Dedifferentiated amniotic fluid mesenchymal stem cell (primary cell): ENCODE data around the gene SIAH2.
"Not testable (repeated sequence)": the region's sequence is repeated elsewhere in the genome, so short reads cannot be mapped to it uniquely, and the experiment has no call there.

Experiments
- DNase-seq: peaks from one replicate; pipeline ENCODE4 v3.0.0-alpha.2; 2016; ENCODE audit errors: extremely low spot score

The SIAH2 gene

GRCh38 chr3:150763122-150763840 is at the start of gene SIAH2:
SIAH2 (minus strand) TSS chr3:150763169; CDS start chr3:150762849, 320 bp downstream.
- peak; percentile 91 for DNase-seq

- no peak for DNase-seq
Observed at GRCh38 chr3:150811984-150812383, 49.0 kb upstream of the SIAH2 start.

GRCh38 chr3:150810641-150811040 is 47.7 kb upstream of the SIAH2 start:
- no peak for DNase-seq

- no peak for DNase-seq
Observed at GRCh38 chr3:150806185-150806835, 43.3 kb upstream of the SIAH2 start.

GRCh38 chr3:150805354-150805753 is 42.4 kb upstream of the SIAH2 start:
- DNase-seq = no peak

GRCh38 chr3:150803440-150803985 is 40.5 kb upstream of the SIAH2 start:
- no peak for DNase-seq

GRCh38 chr3:150800722-150801121 is 37.8 kb upstream of the SIAH2 start:
- no peak for DNase-seq

- DNase-seq = no peak
Observed at GRCh38 chr3:150798122-150798618, 35.2 kb upstream of the SIAH2 start.

GRCh38 chr3:150797155-150797554 is 34.2 kb upstream of the SIAH2 start:
- no peak for DNase-seq

- not testable (repeated sequence) for DNase-seq
Observed at GRCh38 chr3:150796527-150796926, 33.6 kb upstream of the SIAH2 start.

GRCh38 chr3:150793641-150794040 is 30.7 kb upstream of the SIAH2 start:
- DNase-seq = no peak

- DNase-seq = no peak
Observed at GRCh38 chr3:150790629-150791028, 27.7 kb upstream of the SIAH2 start.

- DNase-seq = no peak
Observed at GRCh38 chr3:150789451-150789850, 26.5 kb upstream of the SIAH2 start.

GRCh38 chr3:150787741-150788370 is 24.9 kb upstream of the SIAH2 start:
- peak; percentile 74 for DNase-seq

- DNase-seq = peak; percentile 63
Observed at GRCh38 chr3:150786791-150787190, 23.8 kb upstream of the SIAH2 start.

GRCh38 chr3:150784747-150785125 is 21.8 kb upstream of the SIAH2 start:
- DNase-seq = no peak

- no peak for DNase-seq
Observed at GRCh38 chr3:150783920-150784746, 21.2 kb upstream of the SIAH2 start.

GRCh38 chr3:150783316-150783715 is 20.3 kb upstream of the SIAH2 start:
- DNase-seq = no peak

GRCh38 chr3:150779402-150779858 is 16.5 kb upstream of the SIAH2 start:
- no peak for DNase-seq

- DNase-seq = no peak
Observed at GRCh38 chr3:150778793-150779401, 15.9 kb upstream of the SIAH2 start.

GRCh38 chr3:150775001-150775599 is 12.1 kb upstream of the SIAH2 start:
- peak; percentile 48 for DNase-seq
